D721Med (cell line): ENCODE measurements around the gene RGS5.

Experiments
- DNase-seq: peaks from one replicate; pipeline ENCODE4 v3.0.0; 2011; ENCODE audit warnings: low spot score; ENCODE audit not compliant: insufficient read length
- FAIRE-seq: peaks from 2 replicates; lab custom pipeline; 2011; peaks lifted over from hg19 to GRCh38; lab: Jason Lieb, UNC
- TF ChIP-seq, protein P1 (sequence below): IDR thresholded peaks from 2 replicates; pipeline ENCODE4 v1.5.1; 2012; ENCODE audit warnings: mild to moderate bottlenecking, control low read depth; ENCODE audit not compliant: insufficient read depth; ENCODE audit errors: missing control alignments

The RGS5 gene

DNA sequence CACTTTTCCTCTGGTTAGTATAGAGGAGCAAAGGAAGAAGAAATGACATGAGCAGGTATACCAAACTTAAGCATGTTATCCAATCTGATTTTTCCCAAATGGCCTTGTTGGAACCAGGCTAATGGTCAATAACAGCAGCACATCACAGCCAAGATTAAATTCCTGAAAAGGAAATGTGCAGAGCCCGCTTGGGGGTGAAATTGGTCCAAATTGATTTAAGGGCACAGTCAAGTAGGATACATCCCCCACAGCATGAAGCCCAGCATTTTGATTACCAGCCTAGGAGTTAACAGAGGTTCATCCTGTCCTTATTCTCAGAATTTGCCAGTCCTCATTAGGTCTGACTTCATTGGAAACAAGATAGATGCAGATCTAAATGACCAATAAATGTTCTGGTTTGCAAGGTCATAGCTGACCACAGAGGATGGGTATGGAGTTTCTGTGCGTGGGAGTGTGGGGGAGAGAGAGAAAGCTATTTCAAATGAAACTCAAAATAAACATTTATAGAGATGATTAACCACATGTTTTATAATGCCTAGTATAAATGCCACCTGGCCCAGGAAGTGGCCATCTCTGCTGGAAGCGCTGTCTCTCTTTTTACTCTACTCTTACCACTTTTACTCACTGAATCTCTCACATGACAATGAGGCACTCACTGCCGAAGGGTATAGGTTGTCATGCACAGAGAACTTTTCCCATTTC lies 38.7 kb downstream of the RGS5 start:
- TF ChIP-seq, protein P1, sequence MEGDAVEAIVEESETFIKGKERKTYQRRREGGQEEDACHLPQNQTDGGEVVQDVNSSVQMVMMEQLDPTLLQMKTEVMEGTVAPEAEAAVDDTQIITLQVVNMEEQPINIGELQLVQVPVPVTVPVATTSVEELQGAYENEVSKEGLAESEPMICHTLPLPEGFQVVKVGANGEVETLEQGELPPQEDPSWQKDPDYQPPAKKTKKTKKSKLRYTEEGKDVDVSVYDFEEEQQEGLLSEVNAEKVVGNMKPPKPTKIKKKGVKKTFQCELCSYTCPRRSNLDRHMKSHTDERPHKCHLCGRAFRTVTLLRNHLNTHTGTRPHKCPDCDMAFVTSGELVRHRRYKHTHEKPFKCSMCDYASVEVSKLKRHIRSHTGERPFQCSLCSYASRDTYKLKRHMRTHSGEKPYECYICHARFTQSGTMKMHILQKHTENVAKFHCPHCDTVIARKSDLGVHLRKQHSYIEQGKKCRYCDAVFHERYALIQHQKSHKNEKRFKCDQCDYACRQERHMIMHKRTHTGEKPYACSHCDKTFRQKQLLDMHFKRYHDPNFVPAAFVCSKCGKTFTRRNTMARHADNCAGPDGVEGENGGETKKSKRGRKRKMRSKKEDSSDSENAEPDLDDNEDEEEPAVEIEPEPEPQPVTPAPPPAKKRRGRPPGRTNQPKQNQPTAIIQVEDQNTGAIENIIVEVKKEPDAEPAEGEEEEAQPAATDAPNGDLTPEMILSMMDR, result no peak
- DNase-seq (no peak), FAIRE-seq (no peak)

DNA sequence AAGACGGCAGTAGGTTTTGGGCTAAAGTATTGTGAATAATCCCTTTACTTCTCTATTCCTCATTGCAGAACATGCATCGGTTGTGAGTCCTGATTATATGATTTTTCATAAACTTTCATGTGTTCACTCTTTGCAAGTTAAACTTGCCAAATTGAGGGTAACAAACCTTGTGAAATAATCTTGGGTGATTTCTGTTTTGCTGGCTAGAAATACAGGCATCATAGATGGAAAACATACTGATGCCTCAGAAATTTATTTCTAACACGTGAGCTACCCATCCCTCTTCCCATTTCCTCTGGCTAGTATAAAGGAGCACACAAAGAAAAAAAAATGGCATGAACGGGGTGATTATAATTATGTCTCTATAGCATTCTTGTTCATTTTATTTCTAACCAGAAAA lies 39.6 kb downstream of the RGS5 start:
- FAIRE-seq (no peak), DNase-seq (no peak)
- TF ChIP-seq, protein P1, result no peak

DNA sequence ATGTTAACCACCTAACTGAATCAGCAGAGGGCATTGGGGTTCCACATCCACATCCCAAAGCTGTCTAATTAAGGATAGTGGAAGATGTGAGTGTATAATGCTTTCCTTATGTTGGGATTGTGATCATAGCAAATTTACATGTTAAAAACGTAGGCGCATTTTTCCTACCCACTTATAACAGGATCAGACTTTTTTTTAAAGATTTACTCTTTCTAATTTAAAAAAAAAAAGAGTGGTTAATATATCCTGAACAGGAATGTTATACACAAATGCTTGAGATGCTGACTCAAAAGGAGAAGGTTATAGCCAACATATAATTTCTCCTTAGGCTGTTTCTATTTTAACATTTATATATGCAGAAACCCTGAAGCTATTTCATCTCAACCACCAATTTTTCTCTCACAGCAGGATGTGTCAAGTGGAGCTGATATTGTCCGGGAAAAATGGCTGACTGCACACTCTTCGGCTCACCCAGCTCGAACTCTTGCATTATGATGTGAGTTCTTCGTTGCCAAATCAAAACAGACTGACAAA lies 40.3 kb downstream of the RGS5 start:
- TF ChIP-seq, protein P1, result no peak
- DNase-seq (no peak), FAIRE-seq (no peak)

DNA sequence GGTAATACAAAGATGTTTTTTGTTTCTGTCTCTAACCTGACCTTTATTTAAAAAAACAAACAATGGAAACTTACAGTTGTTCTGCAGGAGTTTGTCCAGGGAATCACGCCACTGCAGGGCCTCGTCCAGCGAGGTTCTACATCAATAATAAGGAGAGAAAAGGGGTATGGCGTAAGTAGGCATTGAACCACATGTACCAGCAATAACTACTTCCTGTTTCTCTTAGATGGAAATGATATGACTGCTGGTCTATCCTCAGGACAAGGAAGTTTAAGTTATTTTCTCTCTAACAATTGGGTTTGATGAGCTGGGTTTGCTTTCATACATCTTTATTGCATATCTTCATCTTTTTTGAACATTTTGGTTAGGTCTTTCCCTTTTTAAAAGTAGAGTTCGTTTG lies 40.9 kb downstream of the RGS5 start:
- DNase-seq (no peak), FAIRE-seq (no peak)
- TF ChIP-seq, protein P1, result no peak

DNA sequence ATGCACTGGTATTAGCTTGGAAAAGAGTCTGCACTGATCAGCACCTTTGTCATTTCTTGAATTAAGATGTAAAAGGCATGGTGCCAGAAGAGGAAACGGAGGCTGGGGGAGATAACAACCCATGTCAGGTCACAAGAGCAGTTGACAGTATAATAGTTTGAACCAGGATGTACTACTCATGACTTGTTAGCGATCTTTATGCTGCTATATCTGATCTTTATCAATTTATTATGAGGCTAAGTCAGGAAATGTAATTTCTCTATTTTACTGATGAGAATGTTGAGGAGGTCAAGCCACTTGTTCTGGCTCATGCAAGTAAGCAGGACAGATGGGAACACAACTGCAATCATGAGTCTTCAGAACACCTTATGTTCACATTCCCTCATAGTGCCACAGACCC lies 41.4 kb downstream of the RGS5 start:
- TF ChIP-seq, protein P1, result no peak
- no peak for FAIRE-seq
- DNase-seq, result no peak

DNA sequence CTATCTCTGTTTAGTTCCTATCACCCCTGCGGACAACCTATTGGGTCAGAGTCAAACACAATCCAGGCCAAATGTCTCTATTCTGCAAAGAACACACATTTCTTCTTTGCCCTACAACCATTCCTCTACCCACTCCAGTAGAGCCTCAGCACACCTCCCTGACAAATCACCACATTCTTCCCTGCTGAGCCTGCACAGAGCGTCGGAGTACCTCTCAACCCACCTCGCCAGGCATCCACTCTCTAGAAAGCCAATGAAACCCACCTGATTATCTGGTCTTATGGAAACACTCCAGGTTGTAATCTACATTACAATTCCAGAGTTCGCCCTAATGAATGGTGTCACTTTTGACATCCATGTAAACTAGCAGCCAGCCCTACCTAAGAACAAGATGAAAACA lies 47.1 kb downstream of the RGS5 start:
- TF ChIP-seq, protein P1, result no peak
- DNase-seq (no peak), FAIRE-seq (no peak)

DNA sequence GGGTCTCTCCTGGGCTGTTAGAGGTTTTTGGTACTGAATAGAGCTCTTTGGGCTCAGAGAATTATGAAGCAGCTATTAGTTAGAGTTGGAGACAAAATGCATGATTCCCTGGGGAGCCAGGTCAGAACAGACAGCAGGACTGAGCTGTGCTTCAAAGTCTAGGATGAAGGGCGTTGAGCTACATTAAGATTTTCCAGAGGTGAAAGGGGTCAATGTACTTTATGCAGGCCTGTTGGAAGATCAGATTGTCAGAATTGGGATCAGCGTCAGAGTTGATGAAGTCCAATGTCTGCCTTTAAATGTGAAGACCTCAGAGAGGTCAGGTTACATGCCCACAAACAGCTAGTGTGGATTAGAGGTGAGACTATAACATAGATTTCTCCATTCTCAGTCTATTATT lies 53.8 kb downstream of the RGS5 start:
- no peak for DNase-seq
- TF ChIP-seq, protein P1, result no peak
- no peak for FAIRE-seq
